ENCODE data around the gene HNRNPA1L2.
A peak's percentile ranks its signal among the peaks of the same experiment; 100 is the strongest.

The HNRNPA1L2 gene

DNA sequence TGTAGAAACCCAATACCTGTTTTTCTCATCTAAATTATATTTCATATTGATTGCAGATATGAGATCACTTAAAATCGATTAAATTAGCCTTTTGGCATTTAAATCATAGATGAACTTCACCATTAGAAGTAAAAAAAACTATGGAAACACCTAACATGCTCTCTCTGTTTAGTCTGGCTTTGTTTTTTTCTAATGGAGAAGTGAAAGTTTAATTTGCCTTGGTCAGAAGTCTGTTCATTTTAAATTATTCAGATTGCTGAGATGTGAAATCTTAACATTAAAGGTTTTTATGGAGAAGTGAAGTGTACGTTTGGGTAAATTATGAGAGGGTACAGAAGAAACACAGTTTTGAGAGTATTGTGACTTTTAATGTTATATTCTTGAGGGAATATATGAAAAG, 17.1 kb downstream of the HNRNPA1L2 start:
- H3F3A ChIP-seq (ENCODE audit: insufficient read depth, low read length) = no peaks in the 10 kb centered on the region
- no peaks in the 10 kb centered on the region for H3K27me3 ChIP-seq (replicated peaks; ENCODE audit: insufficient read depth, low read length)
- no peak overlapping the region for H3K4me3 ChIP-seq (ENCODE audit: low read length)
- H3K79me2 ChIP-seq (ENCODE audit: low read length) = peaks cover 28% of the 10 kb centered on the region
- no peaks in the 10 kb centered on the region for H4K20me1 ChIP-seq (ENCODE audit: insufficient read depth, low read length)
- no peaks in the 10 kb centered on the region for H3K9me3 ChIP-seq (replicated peaks; ENCODE audit: insufficient read depth, low read length)
- H3K4me2 ChIP-seq (ENCODE audit: low read depth, low read length) = no peak overlapping the region
- no peak overlapping the region for H3K27ac ChIP-seq (ENCODE audit: low read length)
- no peaks in the 10 kb centered on the region for H3K4me1 ChIP-seq (ENCODE audit: low read length)
- no peak for DNase-seq
- no peaks in the 10 kb centered on the region for H3K9me2 ChIP-seq (replicated peaks; ENCODE audit: insufficient read depth, low read length)
- TF ChIP-seq EZH2phosphoT487 (IDR thresholded peaks at IDR 0.05; ENCODE audit: low read length) (no peak), EZH2 (optimal IDR thresholded peaks at IDR 0.05; ENCODE audit: low read depth, low read length) (no peak)
- TF ChIP-seq, protein P1, sequence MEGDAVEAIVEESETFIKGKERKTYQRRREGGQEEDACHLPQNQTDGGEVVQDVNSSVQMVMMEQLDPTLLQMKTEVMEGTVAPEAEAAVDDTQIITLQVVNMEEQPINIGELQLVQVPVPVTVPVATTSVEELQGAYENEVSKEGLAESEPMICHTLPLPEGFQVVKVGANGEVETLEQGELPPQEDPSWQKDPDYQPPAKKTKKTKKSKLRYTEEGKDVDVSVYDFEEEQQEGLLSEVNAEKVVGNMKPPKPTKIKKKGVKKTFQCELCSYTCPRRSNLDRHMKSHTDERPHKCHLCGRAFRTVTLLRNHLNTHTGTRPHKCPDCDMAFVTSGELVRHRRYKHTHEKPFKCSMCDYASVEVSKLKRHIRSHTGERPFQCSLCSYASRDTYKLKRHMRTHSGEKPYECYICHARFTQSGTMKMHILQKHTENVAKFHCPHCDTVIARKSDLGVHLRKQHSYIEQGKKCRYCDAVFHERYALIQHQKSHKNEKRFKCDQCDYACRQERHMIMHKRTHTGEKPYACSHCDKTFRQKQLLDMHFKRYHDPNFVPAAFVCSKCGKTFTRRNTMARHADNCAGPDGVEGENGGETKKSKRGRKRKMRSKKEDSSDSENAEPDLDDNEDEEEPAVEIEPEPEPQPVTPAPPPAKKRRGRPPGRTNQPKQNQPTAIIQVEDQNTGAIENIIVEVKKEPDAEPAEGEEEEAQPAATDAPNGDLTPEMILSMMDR (IDR thresholded peaks at IDR 0.05; ENCODE audit: low read length) = no peak
- no peak overlapping the region for H2AFZ ChIP-seq (ENCODE audit: low read length)
- no peak overlapping the region for H3K9ac ChIP-seq (ENCODE audit: low read length)
- H3K36me3 ChIP-seq (replicated peaks; ENCODE audit: insufficient read depth, low read length) = no peaks in the 10 kb centered on the region; the same call in 1 of the 2 replicates

DNA sequence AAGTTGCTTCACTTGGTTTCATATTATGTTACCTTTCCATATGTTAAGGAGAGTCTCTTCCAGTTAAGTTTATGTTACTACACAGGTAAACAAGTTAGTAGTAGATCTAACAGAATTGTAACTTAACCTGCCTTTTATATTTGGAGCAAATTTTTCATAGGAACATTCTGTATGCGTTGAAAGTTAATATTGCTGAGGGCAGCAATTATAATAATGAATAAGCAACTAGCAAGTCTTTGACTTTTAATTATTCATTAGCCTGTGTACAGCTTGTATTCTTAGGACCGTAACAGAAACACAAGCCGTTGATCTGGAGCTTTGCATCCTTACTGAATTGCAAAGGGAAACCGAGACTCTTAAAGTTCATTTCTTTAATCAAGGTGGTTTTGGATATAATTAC, 22.0 kb downstream of the HNRNPA1L2 start:
- Histone ChIP-seq H3K9me3 (replicated peaks; ENCODE audit: insufficient read depth, low read length) (no peaks in the 10 kb centered on the region), H3K4me3 (ENCODE audit: low read length) (no peak overlapping the region), H3K4me1 (ENCODE audit: low read length) (no peaks in the 10 kb centered on the region), H3K9ac (ENCODE audit: low read length) (no peak overlapping the region), H3K27me3 (replicated peaks; ENCODE audit: insufficient read depth, low read length) (no peaks in the 10 kb centered on the region), H3F3A (ENCODE audit: insufficient read depth, low read length) (no peaks in the 10 kb centered on the region), H3K9me2 (replicated peaks; ENCODE audit: insufficient read depth, low read length) (no peaks in the 10 kb centered on the region), H3K36me3 (replicated peaks; ENCODE audit: insufficient read depth, low read length) (no peaks in the 10 kb centered on the region), H2AFZ (ENCODE audit: low read length) (no peak overlapping the region), H3K27ac (ENCODE audit: low read length) (no peak overlapping the region), H3K4me2 (ENCODE audit: low read depth, low read length) (no peak overlapping the region), H4K20me1 (ENCODE audit: insufficient read depth, low read length) (no peaks in the 10 kb centered on the region), H3K79me2 (ENCODE audit: low read length) (no peaks in the 10 kb centered on the region)
- TF ChIP-seq, protein P1 (IDR thresholded peaks at IDR 0.05; ENCODE audit: low read length) = no peak
- TF ChIP-seq EZH2 (optimal IDR thresholded peaks at IDR 0.05; ENCODE audit: low read depth, low read length) (no peak), EZH2phosphoT487 (IDR thresholded peaks at IDR 0.05; ENCODE audit: low read length) (no peak)
- DNase-seq = no peak

DNA sequence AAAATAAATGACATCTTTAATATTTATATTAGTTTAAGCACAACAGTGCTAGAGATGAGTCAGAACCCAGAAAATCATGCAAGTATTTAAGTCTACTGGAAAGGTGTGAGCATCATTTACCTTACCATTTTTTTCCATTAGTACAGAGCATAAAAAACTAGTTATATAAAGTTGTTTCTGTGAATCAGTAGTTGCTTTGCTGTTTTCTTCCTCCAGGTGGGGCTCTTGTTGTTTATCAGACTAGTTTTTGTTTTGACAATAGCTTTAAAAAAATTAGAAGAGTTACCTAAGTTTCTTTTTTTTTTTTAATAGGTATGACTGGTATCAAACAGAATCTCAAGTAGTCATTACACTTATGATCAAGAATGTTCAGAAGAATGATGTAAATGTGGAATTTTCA, 23.1 kb downstream of the HNRNPA1L2 start:
- Histone ChIP-seq H3K79me2 (ENCODE audit: low read length) (no peaks in the 10 kb centered on the region), H3K4me2 (ENCODE audit: low read depth, low read length) (no peak overlapping the region)
- DNase-seq = peak; percentile 26

More for the DNA sequence above, 23.1 kb downstream of the HNRNPA1L2 start:
- Histone ChIP-seq H3K9me2 (replicated peaks; ENCODE audit: insufficient read depth, low read length) (no peaks in the 10 kb centered on the region), H2AFZ (ENCODE audit: low read length) (no peak overlapping the region), H3K27me3 (replicated peaks; ENCODE audit: insufficient read depth, low read length) (no peaks in the 10 kb centered on the region), H3K9me3 (replicated peaks; ENCODE audit: insufficient read depth, low read length) (no peaks in the 10 kb centered on the region), H3K9ac (ENCODE audit: low read length) (no peak overlapping the region), H3K4me1 (ENCODE audit: low read length) (no peaks in the 10 kb centered on the region), H3K4me3 (ENCODE audit: low read length) (no peak overlapping the region), H3K27ac (ENCODE audit: low read length) (no peak overlapping the region), H3F3A (ENCODE audit: insufficient read depth, low read length) (no peaks in the 10 kb centered on the region), H4K20me1 (ENCODE audit: insufficient read depth, low read length) (no peaks in the 10 kb centered on the region), H3K36me3 (replicated peaks; ENCODE audit: insufficient read depth, low read length) (no peaks in the 10 kb centered on the region)
- TF ChIP-seq EZH2phosphoT487 (IDR thresholded peaks at IDR 0.05; ENCODE audit: low read length) = no peak
- TF ChIP-seq, protein P1 (IDR thresholded peaks at IDR 0.05; ENCODE audit: low read length) = peak; percentile 35

All from MM.1S (cell line).